ENCODE results near the gene FANCC. TPM values are rescaled to one million over a fixed set of nuclear protein-coding genes. Genes with fewer than 3 reads are reported as not detected.

Gene FANCC
- total RNA-seq, 1 experiment from 2014 or later = 25.3 TPM

DNA sequence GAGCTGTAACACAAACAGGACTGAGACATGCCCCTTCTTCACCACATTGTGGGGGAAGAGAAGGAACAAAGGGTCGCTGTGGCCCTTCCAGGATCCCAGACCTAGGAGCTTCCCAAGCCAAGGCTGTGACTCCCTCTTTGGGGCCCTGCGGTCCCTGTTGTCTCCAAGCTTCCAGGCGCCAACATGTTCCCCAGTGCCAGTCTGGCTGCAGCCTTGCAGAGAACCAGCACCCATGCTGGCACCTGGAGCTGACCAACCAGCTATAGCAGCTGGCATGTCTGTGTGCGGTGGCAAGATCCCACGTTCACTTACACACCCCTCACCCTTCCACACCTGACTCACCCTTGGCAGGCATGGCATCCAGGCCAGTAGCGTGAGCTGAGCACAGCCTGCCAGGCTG, 20.7 kb upstream of the FANCC start:
- DNase-seq (ENCODE audit: low spot score) = no peak
- H3K4me3 ChIP-seq (ENCODE audit: low read depth, low read length, poor library complexity, severe bottlenecking) = no peak overlapping the region
- CTCF ChIA-PET = interaction anchor here (0.6 kb wide), 1 partner anchor 1531 kb away, joined by 3 read pairs; no protein-coding TSS in a partner anchor
- H3K27me3 ChIP-seq (replicated peaks; ENCODE audit: insufficient read depth, low read depth, low read length, poor library complexity) = no peaks in the 10 kb centered on the region
- no peaks in the 10 kb centered on the region for H3K36me3 ChIP-seq (ENCODE audit: insufficient read depth, low read length, poor library complexity, severe bottlenecking)
- BruUV-seq (replicated peaks) = no TSS peak
- peaks cover 2% of the 10 kb centered on the region for H3K4me1 ChIP-seq (ENCODE audit: insufficient read depth, low read length, poor library complexity, severe bottlenecking)
- H3K9me3 ChIP-seq (ENCODE audit: low read depth, low read length, poor library complexity, severe bottlenecking) = no peaks in the 10 kb centered on the region
- POLR2A ChIA-PET (ENCODE audit: low non-redundant PET) = no interaction called here
- no peak for TF ChIP-seq EZH2 (IDR thresholded peaks at IDR 0.05; ENCODE audit: borderline replicate concordance, low read depth, low read length, poor library complexity, severe bottlenecking)
- TF ChIP-seq, protein P1, sequence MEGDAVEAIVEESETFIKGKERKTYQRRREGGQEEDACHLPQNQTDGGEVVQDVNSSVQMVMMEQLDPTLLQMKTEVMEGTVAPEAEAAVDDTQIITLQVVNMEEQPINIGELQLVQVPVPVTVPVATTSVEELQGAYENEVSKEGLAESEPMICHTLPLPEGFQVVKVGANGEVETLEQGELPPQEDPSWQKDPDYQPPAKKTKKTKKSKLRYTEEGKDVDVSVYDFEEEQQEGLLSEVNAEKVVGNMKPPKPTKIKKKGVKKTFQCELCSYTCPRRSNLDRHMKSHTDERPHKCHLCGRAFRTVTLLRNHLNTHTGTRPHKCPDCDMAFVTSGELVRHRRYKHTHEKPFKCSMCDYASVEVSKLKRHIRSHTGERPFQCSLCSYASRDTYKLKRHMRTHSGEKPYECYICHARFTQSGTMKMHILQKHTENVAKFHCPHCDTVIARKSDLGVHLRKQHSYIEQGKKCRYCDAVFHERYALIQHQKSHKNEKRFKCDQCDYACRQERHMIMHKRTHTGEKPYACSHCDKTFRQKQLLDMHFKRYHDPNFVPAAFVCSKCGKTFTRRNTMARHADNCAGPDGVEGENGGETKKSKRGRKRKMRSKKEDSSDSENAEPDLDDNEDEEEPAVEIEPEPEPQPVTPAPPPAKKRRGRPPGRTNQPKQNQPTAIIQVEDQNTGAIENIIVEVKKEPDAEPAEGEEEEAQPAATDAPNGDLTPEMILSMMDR (conservative IDR thresholded peaks at IDR 0.05; ENCODE audit: low read depth, low read length) = no peak
- intact Hi-C loops (cut with micrococcal nuclease; ENCODE audit: unreplicated experiment) = no loop called here
- no peak overlapping the region for H3K27ac ChIP-seq (ENCODE audit: low read depth, low read length, poor library complexity, severe bottlenecking)

DNA sequence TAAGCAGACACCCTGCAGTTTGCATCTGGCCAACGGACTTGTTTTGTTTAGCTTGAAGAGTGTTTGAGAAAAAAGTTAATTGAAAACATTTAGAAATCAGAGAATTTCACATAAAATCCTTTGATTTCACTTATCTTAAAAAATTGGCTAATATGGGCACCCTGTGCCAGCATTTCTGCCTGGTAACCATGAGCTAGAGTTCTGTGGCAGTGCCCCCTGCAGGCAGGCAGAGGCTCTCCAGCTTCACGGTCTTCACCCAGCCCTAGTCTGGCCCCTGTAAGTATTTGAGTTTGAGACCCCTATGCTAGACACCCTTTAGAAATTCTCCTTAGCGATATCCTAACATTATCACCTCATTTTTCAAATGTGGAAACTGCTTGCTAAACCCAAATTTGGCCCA, 18.8 kb upstream of the FANCC start:
- DNase-seq (ENCODE audit: low spot score) = peak; percentile 60
- POLR2A ChIA-PET (ENCODE audit: low non-redundant PET) = no interaction called here

DNA sequence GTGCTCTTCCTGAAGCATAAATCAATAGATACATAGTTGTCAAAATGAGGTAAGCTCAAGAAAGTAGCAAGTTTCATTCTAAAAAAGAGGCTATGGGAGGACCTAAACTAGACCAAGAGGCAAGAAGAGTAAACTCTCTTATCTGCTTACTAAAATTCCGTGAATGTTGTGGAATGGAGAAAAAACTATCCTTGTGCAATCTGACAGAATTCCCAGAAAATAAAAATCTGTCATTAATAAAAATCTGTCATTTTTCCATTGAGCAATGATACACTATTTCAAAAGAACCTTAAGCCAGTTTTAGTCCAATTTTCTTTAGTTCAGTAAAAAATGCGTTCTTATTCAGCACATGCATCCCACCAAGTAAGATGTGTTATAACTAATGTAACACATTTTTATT, 15.9 kb upstream of the FANCC start:
- POLR2A ChIA-PET (ENCODE audit: low non-redundant PET) = no interaction called here
- H3K4me3 ChIP-seq (ENCODE audit: low read depth, low read length, poor library complexity, severe bottlenecking) = no peak overlapping the region
- H3K9me3 ChIP-seq (ENCODE audit: low read depth, low read length, poor library complexity, severe bottlenecking) = peaks cover 3% of the 10 kb centered on the region
- TF ChIP-seq, protein P1 (conservative IDR thresholded peaks at IDR 0.05; ENCODE audit: low read depth, low read length) = no peak
- no peak for TF ChIP-seq EZH2 (IDR thresholded peaks at IDR 0.05; ENCODE audit: borderline replicate concordance, low read depth, low read length, poor library complexity, severe bottlenecking)
- no peaks in the 10 kb centered on the region for H3K27me3 ChIP-seq (replicated peaks; ENCODE audit: insufficient read depth, low read depth, low read length, poor library complexity)
- intact Hi-C loops (cut with micrococcal nuclease; ENCODE audit: unreplicated experiment) = no loop called here
- H3K4me1 ChIP-seq (ENCODE audit: insufficient read depth, low read length, poor library complexity, severe bottlenecking) = peaks cover 5% of the 10 kb centered on the region
- no peak for DNase-seq (ENCODE audit: low spot score)
- BruUV-seq (replicated peaks) = no TSS peak
- no peaks in the 10 kb centered on the region for H3K36me3 ChIP-seq (ENCODE audit: insufficient read depth, low read length, poor library complexity, severe bottlenecking)
- H3K27ac ChIP-seq (ENCODE audit: low read depth, low read length, poor library complexity, severe bottlenecking) = no peak overlapping the region
- CTCF ChIA-PET = no interaction called here

More for the DNA sequence above, 18.8 kb upstream of the FANCC start:
- Histone ChIP-seq H3K27ac (ENCODE audit: low read depth, low read length, poor library complexity, severe bottlenecking) (no peak overlapping the region), H3K9me3 (ENCODE audit: low read depth, low read length, poor library complexity, severe bottlenecking) (no peaks in the 10 kb centered on the region), H3K36me3 (ENCODE audit: insufficient read depth, low read length, poor library complexity, severe bottlenecking) (no peaks in the 10 kb centered on the region), H3K27me3 (replicated peaks; ENCODE audit: insufficient read depth, low read depth, low read length, poor library complexity) (no peaks in the 10 kb centered on the region), H3K4me3 (ENCODE audit: low read depth, low read length, poor library complexity, severe bottlenecking) (no peak overlapping the region), H3K4me1 (ENCODE audit: insufficient read depth, low read length, poor library complexity, severe bottlenecking) (peaks cover 5% of the 10 kb centered on the region)
- TF ChIP-seq EZH2 (IDR thresholded peaks at IDR 0.05; ENCODE audit: borderline replicate concordance, low read depth, low read length, poor library complexity, severe bottlenecking) = no peak
- TF ChIP-seq, protein P1 (conservative IDR thresholded peaks at IDR 0.05; ENCODE audit: low read depth, low read length) = peak; percentile 86
- intact Hi-C loops (cut with micrococcal nuclease; ENCODE audit: unreplicated experiment) = no loop called here
- no TSS peak for BruUV-seq (replicated peaks)
- CTCF ChIA-PET = interaction anchor here (0.7 kb wide), 1 partner anchor 72 kb away, joined by 3 read pairs; no protein-coding TSS in a partner anchor
